ENCODE measurements around the gene TNS4. TPM values are rescaled to one million over a fixed set of nuclear protein-coding genes. Genes with fewer than 3 reads are reported as not detected.

Gene TNS4
- total RNA-seq, 1 experiment from 2014 or later: 127 TPM

- BruUV-seq (replicated peaks): no TSS peak
- ATAC-seq (no peak), DNase-seq (peak; percentile 77)
- H3K4me3 ChIP-seq (ENCODE audit: low read length): no peak overlapping the region
- H3K9me2 ChIP-seq (replicated peaks; ENCODE audit: low read length): no peaks in the 10 kb centered on the region
- no peak overlapping the region for H2AFZ ChIP-seq (ENCODE audit: low read length)
- intact Hi-C loops (cut with micrococcal nuclease): loop anchor here (5.0 kb wide), 1 partner anchor 43 kb away; no protein-coding TSS in a partner anchor
- H4K20me1 ChIP-seq (ENCODE audit: low read length): no peaks in the 10 kb centered on the region
- H3K79me2 ChIP-seq (ENCODE audit: low read length): no peaks in the 10 kb centered on the region
- H3K36me3 ChIP-seq (ENCODE audit: low read depth, low read length): no peaks in the 10 kb centered on the region
- H3K9me3 ChIP-seq (ENCODE audit: low read length): no peaks in the 10 kb centered on the region
- H3K4me2 ChIP-seq (ENCODE audit: low read length): 0 out of 2 replicates have a peak overlapping the region, but pooled peaks have one; percentile 8
- POLR2A ChIA-PET (ENCODE audit: unreplicated experiment): no interaction called here
- H3F3A ChIP-seq (ENCODE audit: low read length, unreplicated experiment): no peaks in the 10 kb centered on the region
- H3K9ac ChIP-seq (ENCODE audit: low read length): no peak overlapping the region
- no peak for TF ChIP-seq EZH2phosphoT487 (IDR thresholded peaks at IDR 0.05; ENCODE audit: borderline replicate concordance, low read length)
- no peak for TF ChIP-seq EZH2 (IDR thresholded peaks at IDR 0.05; ENCODE audit: low read length, unreplicated experiment)
- TF ChIP-seq CTCF (conservative IDR thresholded peaks at IDR 0.05; ENCODE audit: low read depth, low read length): no peak
- peak overlapping the region; percentile 59 for H3K27ac ChIP-seq (ENCODE audit: low read length)
- H3K27me3 ChIP-seq (ENCODE audit: low read length): no peaks in the 10 kb centered on the region
- peaks cover 28% of the 10 kb centered on the region for H3K4me1 ChIP-seq (ENCODE audit: insufficient read depth, low read length)
- CTCF ChIA-PET: no interaction called here
Observed at GRCh38 chr17:40529991-40530390, 28.6 kb upstream of the TNS4 start.

- no peaks in the 10 kb centered on the region for H3F3A ChIP-seq (ENCODE audit: low read length, unreplicated experiment)
- POLR2A ChIA-PET (ENCODE audit: unreplicated experiment): no interaction called here
Observed at GRCh38 chr17:40528692-40529417, 27.4 kb upstream of the TNS4 start.

More at GRCh38 chr17:40528692-40529417, 27.4 kb upstream of the TNS4 start:
- no TSS peak for BruUV-seq (replicated peaks)
- Histone ChIP-seq H3K9me2 (replicated peaks; ENCODE audit: low read length) (no peaks in the 10 kb centered on the region), H3K9ac (ENCODE audit: low read length) (no peak overlapping the region), H3K4me2 (ENCODE audit: low read length) (no peak overlapping the region), H3K9me3 (ENCODE audit: low read length) (no peaks in the 10 kb centered on the region), H4K20me1 (ENCODE audit: low read length) (no peaks in the 10 kb centered on the region), H2AFZ (ENCODE audit: low read length) (no peak overlapping the region), H3K79me2 (ENCODE audit: low read length) (peaks cover 3% of the 10 kb centered on the region), H3K4me1 (ENCODE audit: insufficient read depth, low read length) (peaks cover 31% of the 10 kb centered on the region), H3K27me3 (ENCODE audit: low read length) (no peaks in the 10 kb centered on the region), H3K36me3 (ENCODE audit: low read depth, low read length) (no peaks in the 10 kb centered on the region), H3K4me3 (ENCODE audit: low read length) (no peak overlapping the region), H3K27ac (ENCODE audit: low read length) (no peak overlapping the region)
- CTCF ChIA-PET: no interaction called here
- TF ChIP-seq CTCF (conservative IDR thresholded peaks at IDR 0.05; ENCODE audit: low read depth, low read length): no peak
- TF ChIP-seq EZH2phosphoT487 (IDR thresholded peaks at IDR 0.05; ENCODE audit: borderline replicate concordance, low read length): no peak
- TF ChIP-seq EZH2 (IDR thresholded peaks at IDR 0.05; ENCODE audit: low read length, unreplicated experiment): no peak
- ATAC-seq (no peak), DNase-seq (no peak)
- intact Hi-C loops (cut with micrococcal nuclease): no loop called here
